Esophagus squamous epithelium (tissue), 4 donors: Measurements from ENCODE around the gene SPDYE3.
"Not testable (repeated sequence)": the region's sequence is repeated elsewhere in the genome, so short reads cannot be mapped to it uniquely, and the experiment has no call there.

Experiments
- POLR2A ChIP-seq, 4 donors: fragments of 450-650 bp; IDR thresholded peaks; one replicate each; pipeline ENCODE4 v1.6.1; 2017; ENCODE audit warnings: antibody characterized with exemption in 4 of 4, mild to moderate bottlenecking in 4 of 4, moderate library complexity in 3 of 4
- TF ChIP-seq, protein P1 (sequence below), 6 experiments: fragments of 450-650 bp in 4 of 6; fragments of 200-600 bp in 2 of 6; sonication (generic) in 2 of 6; IDR thresholded peaks; one replicate each; pipeline ENCODE4 v1.5.1; 2016 to 2019; ENCODE audit warnings: antibody characterized with exemption in 6 of 6, mild to moderate bottlenecking in 4 of 6, moderate library complexity in 4 of 6

DNA sequence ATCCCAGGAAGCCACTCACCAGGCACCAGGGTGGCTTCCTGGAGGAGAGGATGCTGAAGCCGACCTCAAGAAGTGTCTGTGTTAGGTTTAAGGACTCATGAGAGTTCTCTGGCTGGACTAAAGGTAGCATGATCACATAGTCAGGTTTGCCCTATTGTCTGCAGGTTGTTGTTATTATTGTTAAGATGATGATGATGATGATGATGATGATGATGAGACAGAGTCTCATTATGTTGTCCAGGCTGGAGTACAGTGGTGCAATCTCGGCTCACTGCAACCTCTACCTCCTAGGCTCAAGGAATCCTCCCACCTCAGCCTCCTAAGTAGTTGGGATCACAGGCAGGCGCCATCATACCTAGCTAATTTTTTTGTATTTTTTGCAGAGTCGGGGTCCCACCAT is 43.3 kb upstream of the SPDYE3 start:
- TF ChIP-seq, protein P1, sequence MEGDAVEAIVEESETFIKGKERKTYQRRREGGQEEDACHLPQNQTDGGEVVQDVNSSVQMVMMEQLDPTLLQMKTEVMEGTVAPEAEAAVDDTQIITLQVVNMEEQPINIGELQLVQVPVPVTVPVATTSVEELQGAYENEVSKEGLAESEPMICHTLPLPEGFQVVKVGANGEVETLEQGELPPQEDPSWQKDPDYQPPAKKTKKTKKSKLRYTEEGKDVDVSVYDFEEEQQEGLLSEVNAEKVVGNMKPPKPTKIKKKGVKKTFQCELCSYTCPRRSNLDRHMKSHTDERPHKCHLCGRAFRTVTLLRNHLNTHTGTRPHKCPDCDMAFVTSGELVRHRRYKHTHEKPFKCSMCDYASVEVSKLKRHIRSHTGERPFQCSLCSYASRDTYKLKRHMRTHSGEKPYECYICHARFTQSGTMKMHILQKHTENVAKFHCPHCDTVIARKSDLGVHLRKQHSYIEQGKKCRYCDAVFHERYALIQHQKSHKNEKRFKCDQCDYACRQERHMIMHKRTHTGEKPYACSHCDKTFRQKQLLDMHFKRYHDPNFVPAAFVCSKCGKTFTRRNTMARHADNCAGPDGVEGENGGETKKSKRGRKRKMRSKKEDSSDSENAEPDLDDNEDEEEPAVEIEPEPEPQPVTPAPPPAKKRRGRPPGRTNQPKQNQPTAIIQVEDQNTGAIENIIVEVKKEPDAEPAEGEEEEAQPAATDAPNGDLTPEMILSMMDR (IDR thresholded peaks at IDR 0.05) = not testable (repeated sequence)
- not testable (repeated sequence) for TF ChIP-seq POLR2A (IDR thresholded peaks at IDR 0.05)
